HG02943 (cell line): ENCODE measurements around the gene CRNN.
A peak's percentile ranks its signal among the peaks of the same experiment; 100 is the strongest.

ENCODE experiments used
- ATAC-seq: cut with Tn5 transposase; IDR thresholded peaks from one replicate; pipeline ENCODE4 v1.9.1; 2021; ENCODE audit warnings: mild to moderate bottlenecking, low read depth, moderate library complexity; ENCODE audit not compliant: unreplicated experiment

The CRNN gene

DNA sequence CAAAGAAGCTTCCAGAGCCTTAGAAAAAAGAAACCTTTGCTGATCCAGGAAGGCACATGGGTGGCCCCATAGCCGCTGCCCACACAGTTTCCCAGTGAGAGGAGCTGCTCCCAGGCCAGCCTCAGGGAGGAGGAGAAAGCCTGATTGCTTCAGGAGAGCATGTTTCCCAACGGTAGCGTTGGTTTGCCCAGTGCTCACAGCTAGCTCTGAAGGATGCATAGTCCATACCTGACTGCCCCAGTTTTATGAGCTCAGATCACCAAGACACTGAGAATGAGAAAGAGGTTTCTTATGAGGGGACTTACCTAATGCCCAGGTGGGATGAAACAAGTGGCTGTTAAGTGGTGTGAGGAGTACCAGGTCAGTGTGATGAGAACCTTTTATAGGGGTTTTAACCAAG, at the start of gene CRNN:
Gene CRNN (minus strand): TSS at position 355 of the 400 bp plus-strand sequence. CDS start 2,030 bp downstream, outside the sequence.
- ATAC-seq: no peak

GRCh38 chr1:152462636-152463035, 48.6 kb upstream of the CRNN start:
- ATAC-seq: no peak

DNA sequence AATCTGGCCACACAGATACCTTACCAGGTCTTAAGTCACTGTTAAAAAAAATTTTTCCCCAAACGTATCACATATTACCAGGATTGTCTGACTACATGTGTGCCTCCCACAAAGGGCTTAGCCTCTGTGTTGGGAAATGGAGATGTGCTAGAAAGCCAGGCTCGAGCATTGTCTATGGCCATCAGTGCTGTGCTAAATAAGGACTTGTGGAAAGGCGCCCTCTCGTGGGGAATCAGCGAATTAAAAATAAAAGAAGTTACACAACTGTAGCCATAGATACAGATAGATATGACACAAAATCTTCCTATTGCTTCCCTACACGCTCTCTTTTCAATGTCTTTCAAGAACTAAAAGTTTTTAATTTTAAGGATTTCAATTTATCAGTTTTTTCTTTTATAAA, 47.5 kb upstream of the CRNN start:
- ATAC-seq: no peak

DNA sequence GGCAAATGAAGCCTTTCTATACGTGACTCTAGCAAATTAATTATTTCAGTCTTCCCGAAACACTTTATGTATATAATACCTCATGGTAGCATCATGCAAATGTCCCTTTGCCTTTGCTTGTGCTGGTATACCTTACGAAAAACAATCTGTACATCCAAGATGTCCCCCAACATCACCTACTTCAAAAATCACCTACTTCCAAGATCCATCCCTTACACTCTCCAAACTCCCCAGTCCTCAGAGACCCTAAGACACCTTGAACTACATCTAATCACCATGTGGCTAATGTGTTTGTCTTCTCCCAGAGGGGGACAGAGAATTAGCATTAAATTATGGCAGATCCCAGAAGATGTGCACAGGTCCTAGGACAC, 46.5 kb upstream of the CRNN start:
- no peak for ATAC-seq

DNA sequence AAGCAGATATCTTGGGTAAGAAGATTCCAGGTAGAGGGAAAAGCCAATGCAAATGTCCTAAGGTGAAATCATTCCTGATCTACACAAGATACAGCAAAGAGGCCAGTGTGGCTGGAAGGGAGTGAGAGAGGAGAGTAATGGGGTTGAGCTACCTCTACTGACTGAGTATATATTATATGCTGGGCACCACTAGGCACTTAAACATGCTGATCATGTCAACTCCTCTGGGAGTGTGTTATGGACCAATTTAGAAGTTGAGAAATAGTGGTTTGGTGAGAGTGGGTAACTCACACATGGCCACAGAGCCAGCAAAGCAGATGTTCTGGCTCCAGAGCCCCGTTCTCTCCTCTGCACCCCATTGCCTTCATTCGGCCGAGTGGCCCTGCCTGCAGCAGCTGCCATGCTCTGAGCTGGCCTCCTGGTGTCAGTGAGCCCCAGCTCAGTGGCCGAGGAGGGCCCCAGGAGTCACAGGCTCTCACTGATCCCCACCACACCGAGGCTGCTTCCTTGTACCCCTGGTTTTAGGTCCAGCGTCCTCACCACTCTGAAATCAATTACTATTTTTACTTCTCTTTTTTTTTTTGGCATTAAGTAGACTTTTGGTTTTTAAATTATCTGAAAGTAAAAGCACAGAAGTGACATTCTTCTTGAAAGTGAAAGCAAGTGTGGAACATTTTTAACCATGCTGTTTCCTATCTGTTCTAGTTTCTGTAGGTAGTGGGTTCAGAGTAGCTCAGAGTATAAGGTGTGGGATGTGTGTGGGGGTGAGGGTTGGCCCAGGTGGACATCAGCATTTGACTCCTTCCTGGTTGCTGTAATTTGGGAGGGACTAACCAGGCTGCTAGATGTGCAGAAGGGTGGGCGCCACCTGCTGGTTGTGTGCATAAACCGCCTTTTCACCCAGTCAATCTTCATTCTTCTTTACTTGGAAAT, 45.8 kb upstream of the CRNN start:
- peak; percentile 92 for ATAC-seq

DNA sequence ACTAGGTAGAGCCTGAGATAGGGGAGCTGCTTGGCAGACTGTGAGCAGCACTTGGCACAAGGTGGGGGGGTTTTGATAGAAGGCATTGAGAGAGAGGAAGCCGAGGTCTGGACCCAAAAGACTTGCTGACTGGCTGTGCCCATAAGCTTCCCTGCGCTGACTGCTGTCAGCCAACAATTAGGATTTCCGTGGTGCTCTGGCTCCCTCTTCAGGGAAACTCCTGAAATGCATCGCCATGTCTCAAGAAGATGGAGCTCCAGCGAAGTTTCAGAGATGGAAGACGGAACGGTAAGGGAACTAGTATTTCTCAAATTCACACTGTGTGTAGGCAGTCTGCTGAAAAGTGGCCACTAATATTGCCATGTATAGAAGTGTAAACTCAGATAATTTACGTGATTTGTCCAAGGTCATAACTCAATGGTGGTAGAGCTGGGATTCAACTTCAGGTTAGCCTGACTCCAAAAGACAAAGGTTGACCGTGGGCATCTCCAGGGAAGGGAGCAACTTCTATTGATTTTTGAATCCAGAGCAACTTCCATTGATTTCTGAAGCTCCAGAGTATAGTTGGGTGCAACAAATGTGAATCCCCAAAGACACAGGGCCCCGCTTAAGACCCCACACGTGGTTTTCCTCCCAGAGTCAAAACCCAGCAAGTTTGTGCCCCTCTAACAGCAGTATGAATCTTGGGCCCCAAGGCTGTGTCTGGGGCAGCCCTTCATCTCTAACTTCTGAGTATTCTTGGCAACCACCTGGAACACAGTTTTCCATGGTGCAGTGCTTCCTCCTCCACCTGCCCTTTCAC, 44.5 kb upstream of the CRNN start:
- ATAC-seq: no peak

DNA sequence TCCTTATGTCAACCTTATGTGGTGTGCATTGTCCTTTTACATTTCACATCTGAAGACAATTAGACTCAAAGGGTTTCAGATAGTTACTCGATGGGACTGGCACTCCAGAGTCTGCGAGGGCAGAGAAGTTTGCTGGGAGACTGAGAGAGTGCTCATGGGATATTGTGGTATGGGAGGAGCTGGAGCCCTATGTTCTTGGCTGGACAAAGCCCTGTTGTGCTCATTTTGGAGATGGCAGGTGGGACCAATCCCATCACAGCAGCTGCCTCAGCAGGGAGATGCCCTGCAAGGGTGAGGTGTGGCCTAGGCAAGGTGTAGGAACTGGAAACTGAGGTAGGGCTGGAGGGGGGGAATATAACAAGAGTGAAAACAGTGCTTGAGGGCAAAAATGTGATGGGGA, 43.5 kb upstream of the CRNN start:
- ATAC-seq: no peak

- ATAC-seq: no peak
Measured at GRCh38 chr1:152457071-152457470, 43.0 kb upstream of the CRNN start.

DNA sequence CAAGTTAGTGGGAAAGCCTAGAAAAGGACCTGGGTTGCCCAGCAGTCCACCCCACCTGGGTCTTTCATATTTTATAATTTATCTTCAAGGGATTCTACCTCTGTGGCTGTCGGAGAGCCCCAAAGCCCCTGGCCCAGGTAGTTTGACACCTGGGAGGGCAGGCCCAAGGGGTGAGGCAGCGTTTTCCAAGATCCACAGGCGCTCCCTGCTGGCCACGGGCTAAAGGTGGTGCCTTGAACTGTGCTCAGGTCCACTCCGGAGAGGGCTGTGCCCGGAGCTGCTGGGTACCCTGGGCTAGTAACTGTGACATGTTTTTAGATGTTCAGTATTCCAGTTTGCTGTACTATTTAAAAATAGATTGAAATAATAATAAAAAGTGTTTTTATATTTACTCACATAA, 37.2 kb upstream of the CRNN start:
- ATAC-seq: no peak

GRCh38 chr1:152449661-152450060, 35.6 kb upstream of the CRNN start:
- no peak for ATAC-seq

GRCh38 chr1:152448496-152448895, 34.4 kb upstream of the CRNN start:
- no peak for ATAC-seq

- ATAC-seq: no peak
Measured at GRCh38 chr1:152448095-152448494, 34.0 kb upstream of the CRNN start.

GRCh38 chr1:152447484-152447883, 33.4 kb upstream of the CRNN start:
- no peak for ATAC-seq

- ATAC-seq: no peak
Measured at GRCh38 chr1:152444045-152444444, 30.0 kb upstream of the CRNN start.

- ATAC-seq: no peak
Measured at GRCh38 chr1:152442765-152443164, 28.7 kb upstream of the CRNN start.

DNA sequence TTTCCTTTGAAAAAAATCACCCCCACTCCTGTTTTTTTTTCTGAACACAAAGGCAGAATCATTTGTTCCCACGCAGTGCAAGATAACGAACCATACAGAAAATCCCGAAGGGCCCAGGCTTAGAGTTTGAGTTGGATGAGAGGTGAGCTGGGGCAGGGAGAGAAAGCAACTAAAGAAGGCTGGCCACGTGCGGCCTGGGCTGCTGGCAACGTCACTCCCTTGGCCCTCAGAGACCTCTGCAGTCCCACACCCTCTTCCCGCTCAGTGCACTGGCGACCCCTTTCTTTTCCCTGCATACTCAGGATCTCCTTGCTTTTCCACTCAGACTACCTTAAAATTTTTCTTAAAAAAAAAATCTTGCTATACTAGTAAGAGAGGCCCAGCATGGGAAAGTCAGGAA, 28.2 kb upstream of the CRNN start:
- ATAC-seq: no peak

DNA sequence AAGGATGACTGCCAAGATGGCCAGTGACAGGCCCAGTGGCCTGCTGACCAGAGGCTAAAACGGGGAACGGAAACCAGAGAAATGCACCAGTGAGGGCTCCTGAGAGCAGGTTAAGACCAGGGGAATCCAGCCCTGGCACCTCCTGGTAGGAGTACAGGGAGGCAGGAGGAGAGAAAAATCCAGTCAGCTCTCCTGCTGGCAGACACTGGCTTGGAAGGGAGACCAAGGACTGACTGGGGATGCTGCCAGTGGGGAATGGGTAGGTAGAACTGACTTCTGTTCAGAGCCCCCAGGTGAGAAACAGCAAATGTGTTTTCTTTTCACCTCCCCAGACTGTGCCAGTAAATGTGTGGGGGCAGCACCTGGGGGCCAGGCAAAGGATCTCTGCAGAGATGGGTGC, 27.7 kb upstream of the CRNN start:
- ATAC-seq: no peak

DNA sequence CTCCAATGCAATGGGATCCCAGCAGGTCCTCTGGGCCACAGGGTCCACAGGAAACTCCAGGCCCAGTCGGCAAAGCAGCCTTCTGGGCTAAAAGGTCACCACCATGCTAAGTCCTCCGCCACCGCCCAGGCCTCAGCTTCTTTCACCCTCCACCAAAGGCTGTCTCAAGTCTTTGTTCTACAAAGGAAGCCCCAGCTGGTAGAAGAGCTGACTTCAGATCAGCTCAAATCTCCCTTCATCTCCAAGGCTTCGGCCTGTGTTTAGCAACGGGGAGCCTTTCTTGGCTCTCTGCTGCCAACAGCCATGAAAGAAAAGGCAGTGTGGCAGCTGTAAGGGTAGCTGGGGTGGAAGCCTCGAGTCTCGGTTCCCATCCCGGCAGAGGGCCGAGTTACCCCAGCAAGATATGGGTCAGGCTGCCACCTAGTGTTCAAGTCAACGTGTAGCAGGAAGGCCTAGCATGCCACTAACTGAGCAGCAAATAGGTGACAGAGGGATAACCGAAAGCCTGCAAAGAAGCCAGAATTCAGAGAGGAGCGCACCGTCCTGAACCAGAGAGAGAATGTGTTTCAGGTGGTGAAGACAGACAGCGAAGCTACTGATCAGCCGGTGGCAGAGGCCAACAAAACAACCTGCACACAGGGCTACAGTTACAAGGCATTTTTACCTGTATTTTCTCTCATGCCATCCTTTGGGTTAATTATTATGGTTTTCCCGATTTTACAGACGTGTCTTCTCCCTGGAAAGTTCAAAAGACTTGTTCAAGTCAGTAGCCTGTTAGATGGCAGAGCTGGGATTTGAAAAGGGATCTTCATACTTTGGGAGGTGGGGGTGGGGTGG, 26.8 kb upstream of the CRNN start:
- peak; percentile 90 for ATAC-seq

DNA sequence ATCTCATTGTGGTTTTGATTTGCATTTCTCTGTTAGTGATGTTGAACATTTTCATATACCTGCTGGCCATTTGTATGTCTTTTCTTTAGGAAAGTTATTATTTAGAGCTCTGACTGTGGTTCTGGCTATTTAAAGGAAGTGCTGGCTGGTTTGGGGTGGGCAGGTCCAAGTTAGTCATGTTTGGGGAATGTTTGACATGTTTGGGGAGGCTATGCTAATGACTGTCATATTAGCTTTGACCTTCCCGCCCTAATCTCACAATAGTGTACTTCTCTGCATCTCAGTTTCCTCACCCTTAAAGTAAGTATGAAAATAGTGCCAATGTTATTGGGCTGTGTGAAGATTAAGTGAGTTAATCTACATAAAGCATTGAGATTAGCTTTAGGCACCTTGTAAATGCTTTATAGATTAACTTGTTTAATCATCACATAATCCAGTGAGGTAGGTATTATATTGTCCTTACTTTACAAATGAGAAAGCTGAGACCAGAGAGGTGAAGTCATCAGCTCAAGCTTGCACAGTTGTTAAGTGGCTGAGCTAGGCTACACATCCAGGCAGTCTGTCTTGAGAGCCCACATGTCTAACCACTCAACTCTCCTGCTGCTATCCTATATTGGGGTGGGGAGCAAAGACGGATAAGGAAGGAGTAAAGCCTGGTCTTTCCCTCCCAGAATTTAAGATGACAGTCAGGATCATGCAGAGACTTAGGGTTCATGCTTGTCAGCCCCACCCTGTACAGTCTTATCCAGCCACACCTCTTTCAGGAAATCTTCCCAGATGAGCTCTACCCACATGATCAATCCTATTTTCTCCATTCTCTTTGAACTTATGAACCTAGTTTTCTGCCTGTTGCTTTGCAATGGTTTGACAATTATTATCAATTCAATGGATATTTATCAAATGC, 22.8 kb upstream of the CRNN start:
- no peak for ATAC-seq

DNA sequence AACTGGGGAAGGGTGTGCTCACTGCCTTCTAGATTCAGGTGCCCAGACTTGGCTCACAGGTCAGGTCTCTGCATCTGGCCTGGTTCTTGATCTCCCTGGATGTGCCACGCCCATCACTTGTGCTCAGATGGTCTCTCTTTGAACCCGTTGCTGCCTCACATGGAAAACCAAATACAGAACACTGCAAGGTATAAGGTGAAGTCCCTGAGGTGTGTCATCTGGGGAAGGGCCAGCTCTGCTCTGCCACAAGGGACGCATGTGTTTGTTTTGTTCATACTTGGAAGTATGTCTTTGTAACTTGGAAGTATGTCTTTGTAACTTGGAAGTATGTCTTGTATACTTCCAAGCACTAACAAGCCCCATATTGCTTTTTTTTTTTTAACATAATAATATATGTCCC, 13.4 kb upstream of the CRNN start:
- ATAC-seq: no peak
